HL-60/S4 (cell line): ENCODE data around the gene CD200R1.

Source experiments
- in situ Hi-C: fragments of 300-500 bp; cut with MboI; formaldehyde crosslinking; loops from 2 replicates; pipeline ENCODE4 v1.14.3; 2022; ENCODE audit warnings: low sequenced_read_pairs

The CD200R1 gene

GRCh38 chr3:112974894-112975293, at the start of gene CD200R1:
Gene CD200R1 (minus strand): TSS chr3:112975103. CDS start chr3:112974857, 246 bp downstream.
- in situ Hi-C loops = loop anchor here (10.0 kb wide), 1 partner anchor 230 kb away; no protein-coding TSS in a partner anchor

- in situ Hi-C loops = no loop called here
These were observed 46.6 kb upstream of the CD200R1 start for GRCh38 chr3:113021471-113021870.

GRCh38 chr3:113019182-113020137, 44.6 kb upstream of the CD200R1 start:
- in situ Hi-C loops = no loop called here

- in situ Hi-C loops = no loop called here
These were observed 43.8 kb upstream of the CD200R1 start for GRCh38 chr3:113018536-113019181.

GRCh38 chr3:113013593-113013992, 38.7 kb upstream of the CD200R1 start:
- in situ Hi-C loops = no loop called here

- in situ Hi-C loops = no loop called here
These were observed 33.2 kb upstream of the CD200R1 start for GRCh38 chr3:113008117-113008516.

- in situ Hi-C loops = no loop called here
These were observed 31.6 kb upstream of the CD200R1 start for GRCh38 chr3:113006359-113007056.

- in situ Hi-C loops = no loop called here
These were observed 30.7 kb upstream of the CD200R1 start for GRCh38 chr3:113005611-113006010.

GRCh38 chr3:113002679-113003078, 27.8 kb upstream of the CD200R1 start:
- in situ Hi-C loops = no loop called here

GRCh38 chr3:113002037-113002436, 27.1 kb upstream of the CD200R1 start:
- in situ Hi-C loops = no loop called here

- in situ Hi-C loops = no loop called here
These were observed 25.8 kb upstream of the CD200R1 start for GRCh38 chr3:113000691-113001090.

- in situ Hi-C loops = no loop called here
These were observed 20.9 kb upstream of the CD200R1 start for GRCh38 chr3:112995800-112996199.

GRCh38 chr3:112990672-112991602, 16.0 kb upstream of the CD200R1 start, which contains the start of gene GTPBP8:
Gene GTPBP8 (plus strand): TSS chr3:112990984. CDS start chr3:112991000, 16 bp downstream.
- in situ Hi-C loops = no loop called here

- in situ Hi-C loops = no loop called here
These were observed 12.9 kb upstream of the CD200R1 start for GRCh38 chr3:112987710-112988334.

GRCh38 chr3:112984485-112984884, 9.6 kb upstream of the CD200R1 start:
- in situ Hi-C loops = no loop called here

GRCh38 chr3:112982710-112983109, 7.8 kb upstream of the CD200R1 start:
- in situ Hi-C loops = no loop called here

- in situ Hi-C loops = no loop called here
These were observed 5.2 kb upstream of the CD200R1 start for GRCh38 chr3:112980080-112980479.

- in situ Hi-C loops = loop anchor here (10.0 kb wide), 1 partner anchor 235 kb away; no protein-coding TSS in a partner anchor
These were observed 4.4 kb upstream of the CD200R1 start for GRCh38 chr3:112979244-112979832.

GRCh38 chr3:112976953-112977352, 2.0 kb upstream of the CD200R1 start:
- in situ Hi-C loops = loop anchor here (10.0 kb wide), 1 partner anchor 232 kb away; no protein-coding TSS in a partner anchor
